ENCODE results near the gene KDM7A.

KDM7A gene

DNA sequence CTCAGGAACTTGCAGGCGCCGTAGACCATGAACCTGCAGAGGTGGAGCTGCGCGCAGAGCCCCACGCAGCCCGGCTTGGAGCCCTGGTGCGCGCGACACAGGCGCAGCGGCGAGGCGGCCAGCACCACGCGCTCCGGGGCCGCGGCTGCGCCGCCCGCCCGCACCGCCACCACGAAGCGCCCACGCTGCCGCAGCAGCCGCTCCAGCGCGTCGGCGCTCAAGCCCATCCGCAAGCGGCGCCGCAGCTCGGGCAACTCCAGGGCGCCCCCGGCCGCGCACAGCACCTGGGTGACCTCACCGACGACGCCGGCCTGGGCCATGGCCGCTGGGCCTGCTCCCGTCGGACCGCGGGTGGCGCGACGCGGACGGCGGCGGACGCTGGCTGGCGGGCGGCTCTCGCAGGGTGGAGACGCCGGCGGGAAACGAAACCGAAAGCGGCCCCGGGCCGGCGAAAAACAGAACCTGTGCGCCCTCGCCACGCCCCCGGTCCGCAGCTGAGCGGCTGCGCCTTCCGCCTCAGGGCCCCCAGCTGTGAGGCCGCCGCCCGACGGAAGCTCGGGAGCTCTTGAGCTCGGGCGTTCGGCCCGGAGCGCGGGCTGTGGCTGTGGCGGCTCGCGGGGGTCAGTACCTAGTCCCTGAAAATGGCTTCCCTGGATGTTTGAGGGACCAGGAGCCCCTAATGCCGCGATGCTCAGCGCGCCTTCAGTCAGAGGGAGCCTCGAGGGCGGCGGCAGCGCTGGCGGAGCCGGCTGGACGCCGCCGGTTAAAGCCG lies 114.1 kb downstream of the KDM7A start, which contains the start of gene PARP12 (continued):
- TF ChIP-seq, protein P1, sequence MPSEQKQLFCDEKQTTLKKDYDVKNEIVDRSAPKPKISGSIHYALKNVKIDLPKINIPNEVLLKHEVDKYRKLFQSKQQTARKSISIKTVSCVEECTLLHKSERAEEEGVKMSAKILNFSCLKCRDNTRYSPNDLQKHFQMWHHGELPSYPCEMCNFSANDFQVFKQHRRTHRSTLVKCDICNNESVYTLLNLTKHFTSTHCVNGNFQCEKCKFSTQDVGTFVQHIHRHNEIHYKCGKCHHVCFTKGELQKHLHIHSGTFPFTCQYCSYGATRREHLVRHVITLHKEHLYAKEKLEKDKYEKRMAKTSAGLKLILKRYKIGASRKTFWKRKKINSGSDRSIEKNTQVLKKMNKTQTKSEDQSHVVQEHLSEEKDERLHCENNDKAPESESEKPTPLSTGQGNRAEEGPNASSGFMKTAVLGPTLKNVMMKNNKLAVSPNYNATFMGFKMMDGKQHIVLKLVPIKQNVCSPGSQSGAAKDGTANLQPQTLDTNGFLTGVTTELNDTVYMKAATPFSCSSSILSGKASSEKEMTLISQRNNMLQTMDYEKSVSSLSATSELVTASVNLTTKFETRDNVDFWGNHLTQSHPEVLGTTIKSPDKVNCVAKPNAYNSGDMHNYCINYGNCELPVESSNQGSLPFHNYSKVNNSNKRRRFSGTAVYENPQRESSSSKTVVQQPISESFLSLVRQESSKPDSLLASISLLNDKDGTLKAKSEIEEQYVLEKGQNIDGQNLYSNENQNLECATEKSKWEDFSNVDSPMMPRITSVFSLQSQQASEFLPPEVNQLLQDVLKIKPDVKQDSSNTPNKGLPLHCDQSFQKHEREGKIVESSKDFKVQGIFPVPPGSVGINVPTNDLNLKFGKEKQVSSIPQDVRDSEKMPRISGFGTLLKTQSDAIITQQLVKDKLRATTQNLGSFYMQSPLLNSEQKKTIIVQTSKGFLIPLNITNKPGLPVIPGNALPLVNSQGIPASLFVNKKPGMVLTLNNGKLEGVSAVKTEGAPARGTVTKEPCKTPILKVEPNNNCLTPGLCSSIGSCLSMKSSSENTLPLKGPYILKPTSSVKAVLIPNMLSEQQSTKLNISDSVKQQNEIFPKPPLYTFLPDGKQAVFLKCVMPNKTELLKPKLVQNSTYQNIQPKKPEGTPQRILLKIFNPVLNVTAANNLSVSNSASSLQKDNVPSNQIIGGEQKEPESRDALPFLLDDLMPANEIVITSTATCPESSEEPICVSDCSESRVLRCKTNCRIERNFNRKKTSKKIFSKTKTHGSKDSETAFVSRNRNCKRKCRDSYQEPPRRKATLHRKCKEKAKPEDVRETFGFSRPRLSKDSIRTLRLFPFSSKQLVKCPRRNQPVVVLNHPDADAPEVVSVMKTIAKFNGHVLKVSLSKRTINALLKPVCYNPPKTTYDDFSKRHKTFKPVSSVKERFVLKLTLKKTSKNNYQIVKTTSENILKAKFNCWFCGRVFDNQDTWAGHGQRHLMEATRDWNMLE (tag by site-specific recombination; conservative IDR thresholded peaks at IDR 0.05; ENCODE audit: low read depth), result no peak
- TF ChIP-seq, protein P2, sequence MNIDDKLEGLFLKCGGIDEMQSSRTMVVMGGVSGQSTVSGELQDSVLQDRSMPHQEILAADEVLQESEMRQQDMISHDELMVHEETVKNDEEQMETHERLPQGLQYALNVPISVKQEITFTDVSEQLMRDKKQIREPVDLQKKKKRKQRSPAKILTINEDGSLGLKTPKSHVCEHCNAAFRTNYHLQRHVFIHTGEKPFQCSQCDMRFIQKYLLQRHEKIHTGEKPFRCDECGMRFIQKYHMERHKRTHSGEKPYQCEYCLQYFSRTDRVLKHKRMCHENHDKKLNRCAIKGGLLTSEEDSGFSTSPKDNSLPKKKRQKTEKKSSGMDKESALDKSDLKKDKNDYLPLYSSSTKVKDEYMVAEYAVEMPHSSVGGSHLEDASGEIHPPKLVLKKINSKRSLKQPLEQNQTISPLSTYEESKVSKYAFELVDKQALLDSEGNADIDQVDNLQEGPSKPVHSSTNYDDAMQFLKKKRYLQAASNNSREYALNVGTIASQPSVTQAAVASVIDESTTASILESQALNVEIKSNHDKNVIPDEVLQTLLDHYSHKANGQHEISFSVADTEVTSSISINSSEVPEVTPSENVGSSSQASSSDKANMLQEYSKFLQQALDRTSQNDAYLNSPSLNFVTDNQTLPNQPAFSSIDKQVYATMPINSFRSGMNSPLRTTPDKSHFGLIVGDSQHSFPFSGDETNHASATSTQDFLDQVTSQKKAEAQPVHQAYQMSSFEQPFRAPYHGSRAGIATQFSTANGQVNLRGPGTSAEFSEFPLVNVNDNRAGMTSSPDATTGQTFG (tag by site-specific recombination; IDR thresholded peaks at IDR 0.05; ENCODE audit: borderline replicate concordance), result no peak
- TF ChIP-seq ZNF138 (tag by site-specific recombination; IDR thresholded peaks at IDR 0.05; ENCODE audit: borderline replicate concordance), result no peak
- no peak for TF ChIP-seq EGR2 (tag by site-specific recombination; IDR thresholded peaks at IDR 0.05; ENCODE audit: low read depth)
- TF ChIP-seq, protein P3, sequence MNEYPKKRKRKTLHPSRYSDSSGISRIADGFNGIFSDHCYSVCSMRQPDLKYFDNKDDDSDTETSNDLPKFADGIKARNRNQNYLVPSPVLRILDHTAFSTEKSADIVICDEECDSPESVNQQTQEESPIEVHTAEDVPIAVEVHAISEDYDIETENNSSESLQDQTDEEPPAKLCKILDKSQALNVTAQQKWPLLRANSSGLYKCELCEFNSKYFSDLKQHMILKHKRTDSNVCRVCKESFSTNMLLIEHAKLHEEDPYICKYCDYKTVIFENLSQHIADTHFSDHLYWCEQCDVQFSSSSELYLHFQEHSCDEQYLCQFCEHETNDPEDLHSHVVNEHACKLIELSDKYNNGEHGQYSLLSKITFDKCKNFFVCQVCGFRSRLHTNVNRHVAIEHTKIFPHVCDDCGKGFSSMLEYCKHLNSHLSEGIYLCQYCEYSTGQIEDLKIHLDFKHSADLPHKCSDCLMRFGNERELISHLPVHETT (tag by site-specific recombination; IDR thresholded peaks at IDR 0.05), result no peak
- TF ChIP-seq ZNF777 (tag by site-specific recombination; IDR thresholded peaks at IDR 0.05; ENCODE audit: borderline replicate concordance), result peak; percentile 95; the same call in 1 of the 2 replicates
- no peak for TF ChIP-seq ZNF121 (tag by site-specific recombination; IDR thresholded peaks at IDR 0.05)
- TF ChIP-seq, protein P4, sequence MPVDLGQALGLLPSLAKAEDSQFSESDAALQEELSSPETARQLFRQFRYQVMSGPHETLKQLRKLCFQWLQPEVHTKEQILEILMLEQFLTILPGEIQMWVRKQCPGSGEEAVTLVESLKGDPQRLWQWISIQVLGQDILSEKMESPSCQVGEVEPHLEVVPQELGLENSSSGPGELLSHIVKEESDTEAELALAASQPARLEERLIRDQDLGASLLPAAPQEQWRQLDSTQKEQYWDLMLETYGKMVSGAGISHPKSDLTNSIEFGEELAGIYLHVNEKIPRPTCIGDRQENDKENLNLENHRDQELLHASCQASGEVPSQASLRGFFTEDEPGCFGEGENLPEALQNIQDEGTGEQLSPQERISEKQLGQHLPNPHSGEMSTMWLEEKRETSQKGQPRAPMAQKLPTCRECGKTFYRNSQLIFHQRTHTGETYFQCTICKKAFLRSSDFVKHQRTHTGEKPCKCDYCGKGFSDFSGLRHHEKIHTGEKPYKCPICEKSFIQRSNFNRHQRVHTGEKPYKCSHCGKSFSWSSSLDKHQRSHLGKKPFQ (tag by site-specific recombination; IDR thresholded peaks at IDR 0.05), result no peak
- TF ChIP-seq ZFP3 (tag by site-specific recombination; IDR thresholded peaks at IDR 0.05; ENCODE audit: low read depth), result no peak
- TF ChIP-seq, protein P5, sequence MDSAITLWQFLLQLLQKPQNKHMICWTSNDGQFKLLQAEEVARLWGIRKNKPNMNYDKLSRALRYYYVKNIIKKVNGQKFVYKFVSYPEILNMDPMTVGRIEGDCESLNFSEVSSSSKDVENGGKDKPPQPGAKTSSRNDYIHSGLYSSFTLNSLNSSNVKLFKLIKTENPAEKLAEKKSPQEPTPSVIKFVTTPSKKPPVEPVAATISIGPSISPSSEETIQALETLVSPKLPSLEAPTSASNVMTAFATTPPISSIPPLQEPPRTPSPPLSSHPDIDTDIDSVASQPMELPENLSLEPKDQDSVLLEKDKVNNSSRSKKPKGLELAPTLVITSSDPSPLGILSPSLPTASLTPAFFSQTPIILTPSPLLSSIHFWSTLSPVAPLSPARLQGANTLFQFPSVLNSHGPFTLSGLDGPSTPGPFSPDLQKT (IDR thresholded peaks at IDR 0.05; ENCODE audit: borderline replicate concordance, low read depth, low read length), result no peak
- no peak for TF ChIP-seq SP2 (tag by site-specific recombination; IDR thresholded peaks at IDR 0.05)
- TF ChIP-seq SP3 (tag by site-specific recombination; IDR thresholded peaks at IDR 0.05), result peak; percentile 45
- TF ChIP-seq, protein P6, sequence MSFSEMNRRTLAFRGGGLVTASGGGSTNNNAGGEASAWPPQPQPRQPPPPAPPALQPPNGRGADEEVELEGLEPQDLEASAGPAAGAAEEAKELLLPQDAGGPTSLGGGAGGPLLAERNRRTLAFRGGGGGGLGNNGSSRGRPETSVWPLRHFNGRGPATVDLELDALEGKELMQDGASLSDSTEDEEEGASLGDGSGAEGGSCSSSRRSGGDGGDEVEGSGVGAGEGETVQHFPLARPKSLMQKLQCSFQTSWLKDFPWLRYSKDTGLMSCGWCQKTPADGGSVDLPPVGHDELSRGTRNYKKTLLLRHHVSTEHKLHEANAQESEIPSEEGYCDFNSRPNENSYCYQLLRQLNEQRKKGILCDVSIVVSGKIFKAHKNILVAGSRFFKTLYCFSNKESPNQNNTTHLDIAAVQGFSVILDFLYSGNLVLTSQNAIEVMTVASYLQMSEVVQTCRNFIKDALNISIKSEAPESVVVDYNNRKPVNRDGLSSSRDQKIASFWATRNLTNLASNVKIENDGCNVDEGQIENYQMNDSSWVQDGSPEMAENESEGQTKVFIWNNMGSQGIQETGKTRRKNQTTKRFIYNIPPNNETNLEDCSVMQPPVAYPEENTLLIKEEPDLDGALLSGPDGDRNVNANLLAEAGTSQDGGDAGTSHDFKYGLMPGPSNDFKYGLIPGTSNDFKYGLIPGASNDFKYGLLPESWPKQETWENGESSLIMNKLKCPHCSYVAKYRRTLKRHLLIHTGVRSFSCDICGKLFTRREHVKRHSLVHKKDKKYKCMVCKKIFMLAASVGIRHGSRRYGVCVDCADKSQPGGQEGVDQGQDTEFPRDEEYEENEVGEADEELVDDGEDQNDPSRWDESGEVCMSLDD (tag by site-specific recombination; IDR thresholded peaks at IDR 0.05), result no peak
- TF ChIP-seq, protein P7, sequence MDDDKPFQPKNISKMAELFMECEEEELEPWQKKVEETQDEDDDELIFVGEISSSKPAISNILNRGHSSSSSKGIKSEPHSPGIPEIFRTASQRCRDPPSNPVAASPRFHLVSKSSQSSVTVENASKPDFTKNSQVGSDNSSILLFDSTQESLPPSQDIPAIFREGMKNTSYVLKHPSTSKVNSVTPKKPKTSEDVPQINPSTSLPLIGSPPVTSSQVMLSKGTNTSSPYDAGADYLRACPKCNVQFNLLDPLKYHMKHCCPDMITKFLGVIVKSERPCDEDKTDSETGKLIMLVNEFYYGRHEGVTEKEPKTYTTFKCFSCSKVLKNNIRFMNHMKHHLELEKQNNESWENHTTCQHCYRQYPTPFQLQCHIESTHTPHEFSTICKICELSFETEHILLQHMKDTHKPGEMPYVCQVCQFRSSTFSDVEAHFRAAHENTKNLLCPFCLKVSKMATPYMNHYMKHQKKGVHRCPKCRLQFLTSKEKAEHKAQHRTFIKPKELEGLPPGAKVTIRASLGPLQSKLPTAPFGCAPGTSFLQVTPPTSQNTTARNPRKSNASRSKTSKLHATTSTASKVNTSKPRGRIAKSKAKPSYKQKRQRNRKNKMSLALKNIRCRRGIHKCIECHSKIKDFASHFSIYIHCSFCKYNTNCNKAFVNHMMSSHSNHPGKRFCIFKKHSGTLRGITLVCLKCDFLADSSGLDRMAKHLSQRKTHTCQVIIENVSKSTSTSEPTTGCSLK (tag by site-specific recombination; IDR thresholded peaks at IDR 0.05), result no peak
- TF ChIP-seq, protein P8, sequence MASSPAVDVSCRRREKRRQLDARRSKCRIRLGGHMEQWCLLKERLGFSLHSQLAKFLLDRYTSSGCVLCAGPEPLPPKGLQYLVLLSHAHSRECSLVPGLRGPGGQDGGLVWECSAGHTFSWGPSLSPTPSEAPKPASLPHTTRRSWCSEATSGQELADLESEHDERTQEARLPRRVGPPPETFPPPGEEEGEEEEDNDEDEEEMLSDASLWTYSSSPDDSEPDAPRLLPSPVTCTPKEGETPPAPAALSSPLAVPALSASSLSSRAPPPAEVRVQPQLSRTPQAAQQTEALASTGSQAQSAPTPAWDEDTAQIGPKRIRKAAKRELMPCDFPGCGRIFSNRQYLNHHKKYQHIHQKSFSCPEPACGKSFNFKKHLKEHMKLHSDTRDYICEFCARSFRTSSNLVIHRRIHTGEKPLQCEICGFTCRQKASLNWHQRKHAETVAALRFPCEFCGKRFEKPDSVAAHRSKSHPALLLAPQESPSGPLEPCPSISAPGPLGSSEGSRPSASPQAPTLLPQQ (tag by site-specific recombination; IDR thresholded peaks at IDR 0.05), result 0 out of 2 replicates have a peak, but pooled peaks have one; percentile 15
- no peak for TF ChIP-seq RBAK (tag by site-specific recombination; IDR thresholded peaks at IDR 0.05)
- peak; percentile 81; the same call in 1 of the 2 replicates for TF ChIP-seq ZNF561 (tag by site-specific recombination; IDR thresholded peaks at IDR 0.05; ENCODE audit: borderline replicate concordance)
- TF ChIP-seq SP7 (tag by site-specific recombination; IDR thresholded peaks at IDR 0.05), result peak; percentile 28
- TF ChIP-seq ZNF501 (tag by site-specific recombination; IDR thresholded peaks at IDR 0.05), result peak; percentile 37; the same call in 1 of the 2 replicates

Data from HEK293 (cell line).